Stimulated activated CD8-positive, alpha-beta memory T cell treated with anti-CD3 and anti-CD28 coated beads, Interleukin-7, amount 100 ng/mL, for 24 hours (primary cell): ENCODE results near the gene AXIN1.

Experiments used
- DNase-seq: peaks from one replicate; pipeline ENCODE4 v3.0.0-alpha.2; 2020; ENCODE audit warnings: low read depth

The AXIN1 gene

GRCh38 chr16:240559-240958, 112.0 kb downstream of the AXIN1 start:
- no peak for DNase-seq

- DNase-seq, result no peak
These were observed 112.6 kb downstream of the AXIN1 start for GRCh38 chr16:239948-240277.
